Caco-2 (cell line): ENCODE measurements around the gene DNASE2B. TPM values are rescaled to one million over a fixed set of nuclear protein-coding genes. Genes with fewer than 3 reads are reported as not detected.

Experiments
- BruUV-seq: library from RNA; stranded (reverse); fragments of 400-500 nt; replicated peaks from 2 replicates; lab custom pipeline; 2021; lab: Mats Ljungman, UMichigan
- CTCF ChIA-PET: fragments of 300-600 bp; sonication (Branson Sonifier 250); formaldehyde crosslinking; loops from one replicate; lab custom pipeline; 2022; ENCODE audit warnings: antibody characterized with exemption; lab: Charles Lee
- POLR2A ChIA-PET: fragments of 300-600 bp; sonication (Branson Sonifier 250); formaldehyde crosslinking; loops from one replicate; lab custom pipeline; 2022; ENCODE audit warnings: antibody characterized with exemption; lab: Charles Lee
- DNase-seq, 2 experiments: peaks; one replicate each; pipeline versions ENCODE4 v3.0.0 to v3.0.0-alpha.2; 2020 to 2022
- H3K27me3 ChIP-seq: replicated peaks from 2 replicates; pipeline ENCODE4 v1.6.0; 2011; ENCODE audit warnings: low read length; ENCODE audit not compliant: control insufficient read depth, insufficient read depth
- H3K36me3 ChIP-seq: 2 replicates; pipeline ENCODE4 v1.5.1; 2011; ENCODE audit warnings: low read length; ENCODE audit not compliant: control insufficient read depth, insufficient read depth
- H3K4me1 ChIP-seq: fragments of 250-450 bp; sonication (Bioruptor Pico); 2 replicates; pipeline ENCODE4 v1.5.1; 2020; ENCODE audit warnings: mild to moderate bottlenecking
- H3K4me3 ChIP-seq: 2 replicates; pipeline ENCODE4 v1.5.1; 2011; ENCODE audit warnings: low read depth, mild to moderate bottlenecking, control low read depth, low read length
- H3K9me3 ChIP-seq: fragments of 250-450 bp; sonication (Bioruptor Pico); 2 replicates; pipeline ENCODE4 v1.5.1; 2020; ENCODE audit warnings: mild to moderate bottlenecking, moderate library complexity
- H3K27ac Mint-ChIP-seq: one replicate; pipeline ENCODE4 v1.8.0; 2022; ENCODE audit warnings: mixed read lengths; ENCODE audit not compliant: unreplicated experiment
- H3K27me3 Mint-ChIP-seq: one replicate; pipeline ENCODE4 v1.8.0; 2022; ENCODE audit warnings: mixed read lengths; ENCODE audit not compliant: insufficient read depth, unreplicated experiment
- H3K36me3 Mint-ChIP-seq: one replicate; pipeline ENCODE4 v1.8.0; 2022; ENCODE audit warnings: mild to moderate bottlenecking, mixed read lengths; ENCODE audit not compliant: insufficient read depth, unreplicated experiment
- H3K4me1 Mint-ChIP-seq: one replicate; pipeline ENCODE4 v1.8.0; 2022; ENCODE audit warnings: low read depth, mixed read lengths; ENCODE audit not compliant: unreplicated experiment
- H3K4me3 Mint-ChIP-seq: one replicate; pipeline ENCODE4 v1.8.0; 2022; ENCODE audit warnings: mild to moderate bottlenecking, moderate library complexity, mixed read lengths; ENCODE audit not compliant: unreplicated experiment
- H3K9me3 Mint-ChIP-seq: one replicate; pipeline ENCODE4 v1.8.0; 2022; ENCODE audit warnings: mixed read lengths; ENCODE audit not compliant: unreplicated experiment
- CTCF ChIP-seq, 2 experiments: fragments of 200-600 bp in 1 of 2; IDR thresholded peaks; 1 replicate in 1 of 2; 2 replicates in 1 of 2; pipeline versions ENCODE4 v1.5.1 to v1.8.0; 2011 to 2022; ENCODE audit warnings: antibody characterized with exemption in 1 of 2, control low read depth in 1 of 2, inconsistent platforms in 1 of 2, low read depth in 1 of 2, low read length in 1 of 2, mild to moderate bottlenecking in 1 of 2, moderate library complexity in 1 of 2; ENCODE audit not compliant: insufficient read depth in 1 of 2, severe bottlenecking in 1 of 2, unreplicated experiment in 1 of 2
- intact Hi-C: fragments of 100-400 bp; cut with micrococcal nuclease; formaldehyde crosslinking; loops from one replicate; pipeline ENCODE4 v1.10.0; 2022; ENCODE audit not compliant: unreplicated experiment
- total RNA-seq: library from RNA; stranded (reverse); gene quantifications from 2 replicates; pipeline ENCODE4 v1.2.3, GENCODE V29; 2022

DNASE2B gene
- total RNA-seq, 1 experiment from 2014 or later = not detected

- no peaks in the 10 kb centered on the region for H3K9me3 ChIP-seq
- Mint-ChIP-seq H3K4me3 (no peak overlapping the region), H3K9me3 (peaks cover 10% of the 10 kb centered on the region), H3K27ac (no peak overlapping the region), H3K4me1 (no peaks in the 10 kb centered on the region), H3K36me3 (no peaks in the 10 kb centered on the region), H3K27me3 (no peaks in the 10 kb centered on the region)
- DNase-seq = no peak
- no peak for TF ChIP-seq CTCF (IDR thresholded peaks at IDR 0.05; ENCODE audit: insufficient read depth in 1 of 2, low read depth in 1 of 2, low read length in 1 of 2, severe bottlenecking in 1 of 2, unreplicated experiment in 1 of 2)
- no peaks in the 10 kb centered on the region for H3K27me3 ChIP-seq
- no TSS peak for BruUV-seq
- H3K4me3 ChIP-seq = no peak overlapping the region
- no peaks in the 10 kb centered on the region for H3K4me1 ChIP-seq
- CTCF ChIA-PET = no interaction called here
- no peaks in the 10 kb centered on the region for H3K36me3 ChIP-seq
- POLR2A ChIA-PET = no interaction called here
- intact Hi-C loops = no loop called here
Observed at GRCh38 chr1:84424513-84425149, 26.3 kb downstream of the DNASE2B start.

GRCh38 chr1:84425150-84425896 is 27.0 kb downstream of the DNASE2B start:
- POLR2A ChIA-PET = no interaction called here

GRCh38 chr1:84426376-84426775 is 28.1 kb downstream of the DNASE2B start:
- Mint-ChIP-seq H3K27me3 (no peaks in the 10 kb centered on the region), H3K27ac (no peak overlapping the region), H3K4me3 (no peak overlapping the region), H3K4me1 (no peaks in the 10 kb centered on the region), H3K36me3 (no peaks in the 10 kb centered on the region), H3K9me3 (peaks cover 16% of the 10 kb centered on the region)
- BruUV-seq = no TSS peak
- Histone ChIP-seq H3K27me3 (no peaks in the 10 kb centered on the region), H3K9me3 (no peaks in the 10 kb centered on the region), H3K4me3 (no peak overlapping the region), H3K4me1 (no peaks in the 10 kb centered on the region), H3K36me3 (no peaks in the 10 kb centered on the region)
- CTCF ChIA-PET = no interaction called here
- DNase-seq = no peak
- intact Hi-C loops = no loop called here
- POLR2A ChIA-PET = no interaction called here
- TF ChIP-seq CTCF (IDR thresholded peaks at IDR 0.05; ENCODE audit: insufficient read depth in 1 of 2, low read depth in 1 of 2, low read length in 1 of 2, severe bottlenecking in 1 of 2, unreplicated experiment in 1 of 2) = no peak

More at GRCh38 chr1:84425150-84425896, 27.0 kb downstream of the DNASE2B start:
- TF ChIP-seq CTCF (IDR thresholded peaks at IDR 0.05; ENCODE audit: insufficient read depth in 1 of 2, low read depth in 1 of 2, low read length in 1 of 2, severe bottlenecking in 1 of 2, unreplicated experiment in 1 of 2) = no peak
- Mint-ChIP-seq H3K36me3 (no peaks in the 10 kb centered on the region), H3K27me3 (no peaks in the 10 kb centered on the region), H3K4me3 (no peak overlapping the region), H3K27ac (no peak overlapping the region), H3K4me1 (no peaks in the 10 kb centered on the region), H3K9me3 (peaks cover 16% of the 10 kb centered on the region)
- Histone ChIP-seq H3K4me3 (no peak overlapping the region), H3K36me3 (no peaks in the 10 kb centered on the region), H3K4me1 (no peaks in the 10 kb centered on the region), H3K27me3 (no peaks in the 10 kb centered on the region), H3K9me3 (no peaks in the 10 kb centered on the region)
- BruUV-seq = no TSS peak
- CTCF ChIA-PET = no interaction called here
- intact Hi-C loops = no loop called here
- no peak for DNase-seq
